Keratinocyte (primary cell): ENCODE measurements around the gene PRKAR1B. TPM values are rescaled to one million over a fixed set of nuclear protein-coding genes. Genes with fewer than 3 reads are reported as not detected.

Experiments used
- DNase-seq: peaks from one replicate; pipeline ENCODE4 v3.0.0-alpha.2; 2011; ENCODE audit warnings: low read depth, missing footprints, low spot score
- FAIRE-seq: peaks from 2 replicates; lab custom pipeline; 2011; peaks lifted over from hg19 to GRCh38; lab: Jason Lieb, UNC
- H2AFZ ChIP-seq: 2 replicates; pipeline ENCODE4 v1.6.0; 2012; ENCODE audit warnings: low read length, control low read depth, inconsistent platforms; ENCODE audit not compliant: control insufficient read depth
- H3K27ac ChIP-seq: 2 replicates; pipeline ENCODE4 v1.5.1; 2011; ENCODE audit warnings: low read length; ENCODE audit not compliant: control insufficient read depth, insufficient read depth
- H3K27me3 ChIP-seq: 3 replicates; pipeline ENCODE4 v1.6.0; 2011; ENCODE audit warnings: low read length; ENCODE audit not compliant: control insufficient read depth, insufficient read depth; ENCODE audit errors: extremely low read depth
- H3K36me3 ChIP-seq, 2 experiments: 2 replicates in 1 of 2; 3 replicates in 1 of 2; pipeline ENCODE4 v1.5.1; 2011; ENCODE audit warnings: low read length in 2 of 2, mild to moderate bottlenecking in 1 of 2; ENCODE audit not compliant: control insufficient read depth in 2 of 2, insufficient read depth in 2 of 2; ENCODE audit errors: extremely low read depth in 1 of 2
- H3K4me1 ChIP-seq: 3 replicates; pipeline ENCODE4 v1.5.1; 2011; ENCODE audit warnings: low read length; ENCODE audit not compliant: control insufficient read depth, insufficient read depth; ENCODE audit errors: extremely low read depth
- H3K4me2 ChIP-seq: 3 replicates; pipeline ENCODE4 v1.6.0; 2011; ENCODE audit warnings: low read depth, low read length; ENCODE audit not compliant: control insufficient read depth, insufficient read depth; ENCODE audit errors: extremely low read depth
- H3K4me3 ChIP-seq, 3 experiments: fragments of 200-600 bp in 1 of 3; sonication (generic) in 1 of 3; 2 replicates in 2 of 3; 3 replicates in 1 of 3; pipeline ENCODE4 v1.5.1; 2011 to 2016; ENCODE audit warnings: low read length in 3 of 3, mild to moderate bottlenecking in 3 of 3, control low read depth in 2 of 3, inconsistent platforms in 1 of 3, low read depth in 1 of 3, mixed read lengths in 1 of 3, mixed run types in 1 of 3, moderate library complexity in 1 of 3; ENCODE audit not compliant: control insufficient read depth in 2 of 3, insufficient read depth in 2 of 3; ENCODE audit errors: extremely low read depth in 1 of 3
- H3K79me2 ChIP-seq: 2 replicates; pipeline ENCODE4 v1.6.0; 2012; ENCODE audit warnings: low read length; ENCODE audit not compliant: control insufficient read depth, insufficient read depth
- H3K9ac ChIP-seq: 3 replicates; pipeline ENCODE4 v1.6.0; 2011; ENCODE audit warnings: low read length; ENCODE audit not compliant: control insufficient read depth, insufficient read depth; ENCODE audit errors: extremely low read depth
- H3K9me1 ChIP-seq: 3 replicates; pipeline ENCODE4 v1.6.0; 2011; ENCODE audit warnings: low read length; ENCODE audit not compliant: control insufficient read depth, insufficient read depth; ENCODE audit errors: extremely low read depth
- H3K9me3 ChIP-seq: 2 replicates; pipeline ENCODE4 v1.5.1; 2012; ENCODE audit warnings: low read depth, low read length; ENCODE audit not compliant: control insufficient read depth
- H4K20me1 ChIP-seq: 3 replicates; pipeline ENCODE4 v1.6.0; 2011; ENCODE audit warnings: low read length; ENCODE audit not compliant: control insufficient read depth, insufficient read depth; ENCODE audit errors: extremely low read depth
- EZH2 ChIP-seq: IDR thresholded peaks from one replicate; pipeline ENCODE4 v1.6.1; 2012; ENCODE audit warnings: inconsistent platforms, mild to moderate bottlenecking, low read length, moderate library complexity
- dilution Hi-C: fragments of 300-500 bp; cut with MboI; formaldehyde crosslinking; loops from one replicate; pipeline ENCODE4 v1.7.0; 2020; ENCODE audit warnings: low sequenced_read_pairs; ENCODE audit not compliant: extremely low pct_ligation_motif_present
- polyA plus RNA-seq, 5 experiments: library from polyadenylated mRNA; depleted of rRNA in 3 of 5; stranded (reverse) in 3 of 5; stranded (forward) in 1 of 5; unstranded in 1 of 5; fragments of >200 nt; gene quantifications; 1 replicate in 1 of 5; 2 replicates in 3 of 5; 3 replicates in 1 of 5; pipeline versions ENCODE4 v1.2.1 to v1.2.3, GENCODE V29; 2011 to 2012; ENCODE audit warnings: missing spikeins in 2 of 5, low read depth in 1 of 5, low replicate concordance in 1 of 5
- TF ChIP-seq, protein P1 (sequence below), 3 experiments: IDR thresholded peaks in 1 of 3; conservative IDR thresholded peaks in 1 of 3; optimal IDR thresholded peaks in 1 of 3; 2 replicates in 2 of 3; 3 replicates in 1 of 3; pipeline versions ENCODE3 to v1.5.1; 2011; ENCODE audit warnings: low read length in 3 of 3, mild to moderate bottlenecking in 3 of 3, moderate library complexity in 2 of 3, control low read depth in 1 of 3, inconsistent platforms in 1 of 3; ENCODE audit not compliant: insufficient read depth in 2 of 3; ENCODE audit errors: extremely low read depth in 1 of 3

Gene PRKAR1B
- polyA plus RNA-seq, 1 donor (not counting 4 experiments of a cell fraction or from before 2014, with no cell fraction given), result 10.8 TPM

GRCh38 chr7:533266-533665 lies 193.8 kb downstream of the PRKAR1B start:
- no peak overlapping the region for H2AFZ ChIP-seq
- no peak overlapping the region for H3K4me2 ChIP-seq
- TF ChIP-seq, protein P1, sequence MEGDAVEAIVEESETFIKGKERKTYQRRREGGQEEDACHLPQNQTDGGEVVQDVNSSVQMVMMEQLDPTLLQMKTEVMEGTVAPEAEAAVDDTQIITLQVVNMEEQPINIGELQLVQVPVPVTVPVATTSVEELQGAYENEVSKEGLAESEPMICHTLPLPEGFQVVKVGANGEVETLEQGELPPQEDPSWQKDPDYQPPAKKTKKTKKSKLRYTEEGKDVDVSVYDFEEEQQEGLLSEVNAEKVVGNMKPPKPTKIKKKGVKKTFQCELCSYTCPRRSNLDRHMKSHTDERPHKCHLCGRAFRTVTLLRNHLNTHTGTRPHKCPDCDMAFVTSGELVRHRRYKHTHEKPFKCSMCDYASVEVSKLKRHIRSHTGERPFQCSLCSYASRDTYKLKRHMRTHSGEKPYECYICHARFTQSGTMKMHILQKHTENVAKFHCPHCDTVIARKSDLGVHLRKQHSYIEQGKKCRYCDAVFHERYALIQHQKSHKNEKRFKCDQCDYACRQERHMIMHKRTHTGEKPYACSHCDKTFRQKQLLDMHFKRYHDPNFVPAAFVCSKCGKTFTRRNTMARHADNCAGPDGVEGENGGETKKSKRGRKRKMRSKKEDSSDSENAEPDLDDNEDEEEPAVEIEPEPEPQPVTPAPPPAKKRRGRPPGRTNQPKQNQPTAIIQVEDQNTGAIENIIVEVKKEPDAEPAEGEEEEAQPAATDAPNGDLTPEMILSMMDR (optimal IDR thresholded peaks at IDR 0.05 in 1 of 3, IDR thresholded peaks at IDR 0.05 in 1 of 3, conservative IDR thresholded peaks at IDR 0.05 in 1 of 3; ENCODE audit: extremely low read depth in 1 of 3, insufficient read depth in 2 of 3, low read length in 3 of 3), result no peak
- TF ChIP-seq EZH2, result no peak
- H3K27ac ChIP-seq, result no peak overlapping the region
- no peak overlapping the region for H3K4me3 ChIP-seq
- H3K79me2 ChIP-seq, result no peaks in the 10 kb centered on the region
- no peaks in the 10 kb centered on the region for H4K20me1 ChIP-seq
- FAIRE-seq (no peak), DNase-seq (no peak)
- peaks cover 5% of the 10 kb centered on the region for H3K27me3 ChIP-seq
- H3K4me1 ChIP-seq, result peaks cover 7% of the 10 kb centered on the region
- H3K9me3 ChIP-seq, result no peaks in the 10 kb centered on the region
- no peaks in the 10 kb centered on the region for H3K9me1 ChIP-seq
- H3K36me3 ChIP-seq, result no peaks in the 10 kb centered on the region
- no peak overlapping the region for H3K9ac ChIP-seq
- dilution Hi-C loops, result no loop called here

DNA sequence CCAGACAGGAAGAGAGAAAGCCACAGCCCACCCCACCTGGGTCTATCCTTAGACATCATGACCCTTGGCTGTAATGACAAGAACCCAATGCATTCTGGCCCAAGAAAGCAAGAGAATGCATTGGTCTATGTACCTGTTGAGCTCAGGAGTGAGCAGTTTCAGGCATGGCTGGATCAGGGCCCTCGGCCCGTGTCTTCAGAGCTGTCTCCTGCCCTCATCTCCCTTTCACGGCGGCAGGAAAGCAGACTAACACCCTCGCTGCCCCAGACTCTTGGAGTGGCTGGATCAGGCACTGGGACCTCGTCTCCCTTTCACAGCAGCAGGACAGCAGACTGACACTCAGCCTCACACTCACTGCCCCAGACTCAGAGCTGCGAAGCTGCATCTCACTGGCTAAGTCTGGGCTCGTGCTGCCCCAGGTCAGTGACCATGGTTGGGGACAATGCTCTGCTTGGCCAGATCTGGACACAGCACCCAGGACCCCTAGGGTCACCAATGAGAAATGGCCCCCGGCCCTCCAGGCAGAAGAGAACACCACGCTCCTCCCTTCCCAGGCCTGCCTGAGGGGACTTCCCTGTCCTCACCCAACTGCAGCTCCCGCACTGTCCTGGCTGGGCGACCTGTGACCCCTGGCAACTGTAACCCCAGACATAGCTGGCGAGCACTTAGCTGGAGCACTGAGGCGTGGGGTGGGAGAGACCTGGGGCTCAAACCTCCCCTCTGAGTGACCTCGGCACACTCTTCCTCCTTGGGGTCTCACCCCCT lies 194.5 kb downstream of the PRKAR1B start:
- Histone ChIP-seq H4K20me1 (no peaks in the 10 kb centered on the region), H3K9me1 (no peaks in the 10 kb centered on the region), H3K4me2 (no peak overlapping the region), H3K9me3 (no peaks in the 10 kb centered on the region), H3K79me2 (no peaks in the 10 kb centered on the region), H3K9ac (no peak overlapping the region), H2AFZ (no peak overlapping the region), H3K4me1 (peaks cover 1% of the 10 kb centered on the region), H3K27me3 (peaks cover 5% of the 10 kb centered on the region), H3K4me3 (no peak overlapping the region), H3K27ac (no peak overlapping the region), H3K36me3 (no peaks in the 10 kb centered on the region)
- dilution Hi-C loops, result no loop called here
- DNase-seq (no peak), FAIRE-seq (no peak)
- TF ChIP-seq, protein P1 (optimal IDR thresholded peaks at IDR 0.05 in 1 of 3, IDR thresholded peaks at IDR 0.05 in 1 of 3, conservative IDR thresholded peaks at IDR 0.05 in 1 of 3; ENCODE audit: extremely low read depth in 1 of 3, insufficient read depth in 2 of 3, low read length in 3 of 3), result no peak
- TF ChIP-seq EZH2, result no peak
